PC-3 (cell line): ENCODE data around the gene TMEM273. TPM values are rescaled to one million over a fixed set of nuclear protein-coding genes. Genes with fewer than 3 reads are reported as not detected.

Source experiments
- ATAC-seq: fragments of 200-7000 bp; cut with Tn5 transposase; 2 replicates; pipeline ENCODE4 v1.9.1; 2020; ENCODE audit warnings: mild to moderate bottlenecking, moderate library complexity
- BruUV-seq: library from RNA; stranded (reverse); fragments of 400-500 nt; replicated peaks from 2 replicates; lab custom pipeline; 2021; lab: Mats Ljungman, UMichigan
- CTCF ChIA-PET: fragments of 300-600 bp; sonication (Branson Sonifier 250); formaldehyde crosslinking; loops from one replicate; lab custom pipeline; 2022; ENCODE audit warnings: antibody characterized with exemption; lab: Charles Lee
- POLR2A ChIA-PET: fragments of 300-600 bp; sonication (Branson Sonifier 250); formaldehyde crosslinking; loops from one replicate; lab custom pipeline; 2022; ENCODE audit warnings: antibody characterized with exemption; ENCODE audit not compliant: unreplicated experiment; lab: Charles Lee
- DNase-seq: peaks from one replicate; pipeline ENCODE4 v3.0.0-alpha.2; 2015
- H2AFZ ChIP-seq: fragments of 300-600 bp; sonication (generic); 2 replicates; pipeline ENCODE4 v1.6.0; 2016; ENCODE audit warnings: antibody characterized with exemption, low read length
- H3F3A ChIP-seq: fragments of 300-600 bp; sonication (generic); one replicate; pipeline ENCODE4 v1.6.0; 2017; ENCODE audit warnings: antibody characterized with exemption, low read length, control low read depth, mild to moderate bottlenecking; ENCODE audit not compliant: unreplicated experiment
- H3K27ac ChIP-seq: fragments of 300-600 bp; sonication (generic); 2 replicates; pipeline ENCODE4 v1.5.1; 2016; ENCODE audit warnings: mild to moderate bottlenecking, low read length
- H3K27me3 ChIP-seq: fragments of 300-600 bp; sonication (generic); 2 replicates; pipeline ENCODE4 v1.6.1; 2016; ENCODE audit warnings: low read length, mixed read lengths
- H3K36me3 ChIP-seq: fragments of 300-600 bp; sonication (generic); 2 replicates; pipeline ENCODE4 v1.6.1; 2016; ENCODE audit warnings: low read depth, mixed run types, low read length, mixed read lengths
- H3K4me1 ChIP-seq: fragments of 300-600 bp; sonication (generic); 2 replicates; pipeline ENCODE4 v1.5.1; 2016; ENCODE audit warnings: low read length; ENCODE audit not compliant: insufficient read depth
- H3K4me2 ChIP-seq: fragments of 300-600 bp; sonication (generic); 2 replicates; pipeline ENCODE4 v1.6.0; 2016; ENCODE audit warnings: low read length
- H3K4me3 ChIP-seq: fragments of 300-600 bp; sonication (generic); 2 replicates; pipeline ENCODE4 v1.5.1; 2016; ENCODE audit warnings: mild to moderate bottlenecking, low read length, mixed read lengths
- H3K79me2 ChIP-seq: fragments of 300-600 bp; sonication (generic); 2 replicates; pipeline ENCODE4 v1.6.1; 2017; ENCODE audit warnings: low read length, mixed read lengths
- H3K9ac ChIP-seq: fragments of 300-600 bp; sonication (generic); 2 replicates; pipeline ENCODE4 v1.6.0; 2016; ENCODE audit warnings: mild to moderate bottlenecking, low read length
- H3K9me2 ChIP-seq: fragments of 300-600 bp; sonication (generic); replicated peaks from 2 replicates; pipeline ENCODE4 v1.6.1; 2016; ENCODE audit warnings: mixed run types, low read length, mixed read lengths
- H3K9me3 ChIP-seq: fragments of 300-600 bp; sonication (generic); 2 replicates; pipeline ENCODE4 v1.6.1; 2016; ENCODE audit warnings: low read length, mixed read lengths
- H4K20me1 ChIP-seq: fragments of 300-600 bp; sonication (generic); 2 replicates; pipeline ENCODE4 v1.6.1; 2016; ENCODE audit warnings: low read length, mixed read lengths
- CTCF ChIP-seq: fragments of 300-600 bp; sonication (generic); conservative IDR thresholded peaks from 2 replicates; pipeline ENCODE4 v1.5.1; 2017; ENCODE audit warnings: antibody characterized with exemption, low read depth, mild to moderate bottlenecking, low read length
- EZH2 ChIP-seq: fragments of 300-600 bp; sonication (generic); IDR thresholded peaks from one replicate; pipeline ENCODE4 v1.6.1; 2017; ENCODE audit warnings: antibody characterized with exemption, mild to moderate bottlenecking, low read length; ENCODE audit not compliant: unreplicated experiment
- EZH2phosphoT487 ChIP-seq: fragments of 300-600 bp; sonication (generic); IDR thresholded peaks from 2 replicates; pipeline ENCODE4 v1.6.1; 2018; ENCODE audit warnings: mild to moderate bottlenecking, antibody characterized with exemption, low read length, borderline replicate concordance
- intact Hi-C: fragments of 100-400 bp; cut with micrococcal nuclease; formaldehyde crosslinking; loops from 2 replicates; pipeline ENCODE4 v1.9.0; 2023
- total RNA-seq: library from RNA; depleted of rRNA; stranded (reverse); fragments of >200 nt; gene quantifications from 2 replicates; pipeline ENCODE4 v1.2.3, GENCODE V29; 2014

TMEM273 gene
- total RNA-seq, 1 experiment from 2014 or later = not detected

- H3K36me3 ChIP-seq = no peaks in the 10 kb centered on the region
- H4K20me1 ChIP-seq = no peaks in the 10 kb centered on the region
- BruUV-seq = no TSS peak
- POLR2A ChIA-PET = no interaction called here
- H3F3A ChIP-seq = no peaks in the 10 kb centered on the region
- no peaks in the 10 kb centered on the region for H3K9me3 ChIP-seq
- CTCF ChIA-PET = no interaction called here
- no peak overlapping the region for H3K9ac ChIP-seq
- peaks cover 10% of the 10 kb centered on the region; the same call in 1 of the 2 replicates for H3K27me3 ChIP-seq
- TF ChIP-seq EZH2 (no peak), CTCF (no peak), EZH2phosphoT487 (no peak)
- intact Hi-C loops = loop anchor here (10.0 kb wide), 1 partner anchor 184 kb away; no protein-coding TSS in a partner anchor
- no peak overlapping the region for H2AFZ ChIP-seq
- H3K4me2 ChIP-seq = no peak overlapping the region
- H3K4me1 ChIP-seq = no peaks in the 10 kb centered on the region
- H3K27ac ChIP-seq = no peak overlapping the region
- H3K4me3 ChIP-seq = no peak overlapping the region
- ATAC-seq (no peak), DNase-seq (no peak)
- no peaks in the 10 kb centered on the region for H3K79me2 ChIP-seq
- no peaks in the 10 kb centered on the region for H3K9me2 ChIP-seq
Measured at GRCh38 chr10:49168831-49169500, 19.2 kb downstream of the TMEM273 start.

- ATAC-seq (no peak), DNase-seq (no peak)
- intact Hi-C loops = loop anchor here (10.0 kb wide), 1 partner anchor 183 kb away; no protein-coding TSS in a partner anchor
- Histone ChIP-seq H3K9me2 (no peaks in the 10 kb centered on the region), H2AFZ (no peak overlapping the region), H3K4me2 (no peak overlapping the region), H3K27me3 (peaks cover 10% of the 10 kb centered on the region; the same call in 1 of the 2 replicates), H3K4me1 (no peaks in the 10 kb centered on the region), H3K4me3 (no peak overlapping the region), H3K36me3 (no peaks in the 10 kb centered on the region), H3K9ac (no peak overlapping the region), H3K27ac (no peak overlapping the region), H3K79me2 (no peaks in the 10 kb centered on the region), H4K20me1 (no peaks in the 10 kb centered on the region), H3F3A (no peaks in the 10 kb centered on the region), H3K9me3 (no peaks in the 10 kb centered on the region)
- ChIA-PET POLR2A (no interaction called here), CTCF (no interaction called here)
- BruUV-seq = no TSS peak
- TF ChIP-seq CTCF (no peak), EZH2phosphoT487 (no peak), EZH2 (no peak)
Measured at GRCh38 chr10:49168171-49168540, 20.0 kb downstream of the TMEM273 start.
